H9 (cell line): ENCODE measurements around the gene VPS13C. TPM values are rescaled to one million over a fixed set of nuclear protein-coding genes. Genes with fewer than 3 reads are reported as not detected.

Experiments
- DNase-seq: peaks from one replicate; pipeline ENCODE4 v3.0.0-alpha.2; 2017
- H2AFZ ChIP-seq: one replicate; pipeline ENCODE4 v1.6.1; 2013; ENCODE audit warnings: mild to moderate bottlenecking, low read length, control low read depth, moderate library complexity
- H2AK5ac ChIP-seq: 2 replicates; pipeline ENCODE4 v1.6.1; 2013; ENCODE audit warnings: low read length, control low read depth, mixed read lengths; ENCODE audit not compliant: insufficient read length
- H2BK120ac ChIP-seq: one replicate; pipeline ENCODE4 v1.6.1; 2013; ENCODE audit warnings: low read depth, mild to moderate bottlenecking, low read length, control low read depth, inconsistent platforms; ENCODE audit not compliant: poor library complexity, severe bottlenecking
- H2BK12ac ChIP-seq: 2 replicates; pipeline ENCODE4 v1.6.1; 2013; ENCODE audit warnings: low read length, control low read depth, mixed read lengths, low read depth; ENCODE audit not compliant: insufficient read length
- H2BK15ac ChIP-seq: 2 replicates; pipeline ENCODE4 v1.6.1; 2013; ENCODE audit warnings: low read depth, low read length, control low read depth
- H2BK20ac ChIP-seq: one replicate; pipeline ENCODE4 v1.6.1; 2013; ENCODE audit warnings: low read depth, mild to moderate bottlenecking, low read length, control low read depth, inconsistent platforms; ENCODE audit not compliant: poor library complexity, severe bottlenecking
- H2BK5ac ChIP-seq: 2 replicates; pipeline ENCODE4 v1.6.1; 2013; ENCODE audit warnings: low read length, control low read depth, mixed read lengths; ENCODE audit not compliant: insufficient read length
- H3K14ac ChIP-seq: 2 replicates; pipeline ENCODE4 v1.6.1; 2013; ENCODE audit warnings: low read length, control low read depth; ENCODE audit not compliant: insufficient read depth
- H3K18ac ChIP-seq: 2 replicates; pipeline ENCODE4 v1.6.1; 2013; ENCODE audit warnings: low read depth, mild to moderate bottlenecking, mixed read lengths, low read length, control low read depth; ENCODE audit not compliant: insufficient read length
- H3K23ac ChIP-seq: 2 replicates; pipeline ENCODE4 v1.6.1; 2013; ENCODE audit warnings: low read length, control low read depth, mixed read lengths, low read depth; ENCODE audit not compliant: insufficient read length
- H3K23me2 ChIP-seq: 2 replicates; pipeline ENCODE4 v1.6.1; 2013; ENCODE audit warnings: low read depth, mild to moderate bottlenecking, mixed read lengths, low read length, control low read depth; ENCODE audit not compliant: insufficient read length, poor library complexity, severe bottlenecking
- H3K27ac ChIP-seq: 2 replicates; pipeline ENCODE4 v1.5.1; 2013; ENCODE audit warnings: low read length, control low read depth, mixed read lengths, low read depth; ENCODE audit not compliant: insufficient read length
- H3K27me3 ChIP-seq: 2 replicates; pipeline ENCODE4 v1.6.1; 2013; ENCODE audit warnings: low read length, control low read depth, inconsistent platforms; ENCODE audit not compliant: insufficient read depth
- H3K4ac ChIP-seq: 2 replicates; pipeline ENCODE4 v1.6.1; 2013; ENCODE audit warnings: low read depth, mild to moderate bottlenecking, control low read depth, inconsistent platforms, low read length, moderate library complexity
- H3K4me1 ChIP-seq: 2 replicates; pipeline ENCODE4 v1.6.1; 2013; ENCODE audit warnings: low read length, control low read depth, inconsistent platforms; ENCODE audit not compliant: insufficient read depth
- H3K4me2 ChIP-seq: 2 replicates; pipeline ENCODE4 v1.6.1; 2013; ENCODE audit warnings: low read length, control low read depth, mixed read lengths; ENCODE audit not compliant: insufficient read length, insufficient read depth
- H3K56ac ChIP-seq: 2 replicates; pipeline ENCODE4 v1.6.1; 2013; ENCODE audit warnings: low read depth, mild to moderate bottlenecking, mixed read lengths, low read length, control low read depth; ENCODE audit not compliant: insufficient read length
- H3K79me1 ChIP-seq: 2 replicates; pipeline ENCODE4 v1.6.1; 2013; ENCODE audit warnings: low read depth, mild to moderate bottlenecking, moderate library complexity, low read length, control low read depth, inconsistent platforms; ENCODE audit not compliant: insufficient read depth, poor library complexity, severe bottlenecking
- H3K79me2 ChIP-seq: 2 replicates; pipeline ENCODE4 v1.6.1; 2013; ENCODE audit warnings: low read length, control low read depth, inconsistent platforms; ENCODE audit not compliant: insufficient read depth
- H3K9ac ChIP-seq: 2 replicates; pipeline ENCODE4 v1.6.1; 2013; ENCODE audit warnings: low read length, control low read depth, mixed read lengths; ENCODE audit not compliant: insufficient read length; ENCODE audit errors: extremely low read depth
- H3K9me3 ChIP-seq: one replicate; pipeline ENCODE4 v1.6.1; 2013; ENCODE audit warnings: low read depth, low read length, inconsistent platforms; ENCODE audit not compliant: control insufficient read depth
- H3T11ph ChIP-seq: one replicate; pipeline ENCODE4 v1.6.1; 2013; ENCODE audit warnings: mild to moderate bottlenecking, low read length, control low read depth, inconsistent platforms
- H4K20me1 ChIP-seq: one replicate; pipeline ENCODE4 v1.6.1; 2013; ENCODE audit not compliant: control insufficient read depth, insufficient read length, insufficient read depth
- H4K5ac ChIP-seq: 2 replicates; pipeline ENCODE4 v1.6.1; 2013; ENCODE audit warnings: low read depth, mild to moderate bottlenecking, mixed read lengths, low read length, control low read depth; ENCODE audit not compliant: insufficient read length
- H4K8ac ChIP-seq: replicated peaks from 2 replicates; pipeline ENCODE4 v1.6.1; 2013; ENCODE audit warnings: low read length, control low read depth, mixed read lengths, low read depth; ENCODE audit not compliant: insufficient read length
- H4K91ac ChIP-seq: 2 replicates; pipeline ENCODE4 v1.6.1; 2013; ENCODE audit warnings: low read depth, mild to moderate bottlenecking, moderate library complexity, mixed read lengths, low read length, control low read depth; ENCODE audit not compliant: insufficient read length
- H3K27ac Mint-ChIP-seq, 3 experiments: 2 replicates in 2 of 3; 3 replicates in 1 of 3; pipeline ENCODE4 v1.8.0; 2020 to 2021; ENCODE audit warnings: mixed read lengths in 3 of 3, mild to moderate bottlenecking in 1 of 3, moderate library complexity in 1 of 3
- H3K27me3 Mint-ChIP-seq: 2 replicates; pipeline ENCODE4 v1.8.0; 2021; ENCODE audit warnings: low read depth, mild to moderate bottlenecking, moderate library complexity, mixed read lengths
- H3K36me3 Mint-ChIP-seq, 3 experiments: 2 replicates in 2 of 3; 3 replicates in 1 of 3; pipeline ENCODE4 v1.8.0; 2020 to 2021; ENCODE audit warnings: low read depth in 3 of 3, mixed read lengths in 3 of 3; ENCODE audit not compliant: insufficient read depth in 1 of 3
- H3K4me1 Mint-ChIP-seq, 2 experiments: 2 replicates each; pipeline ENCODE4 v1.8.0; 2020; ENCODE audit warnings: mixed read lengths in 2 of 2
- H3K4me3 Mint-ChIP-seq, 2 experiments: 2 replicates in 1 of 2; 3 replicates in 1 of 2; pipeline ENCODE4 v1.8.0; 2020 to 2021; ENCODE audit warnings: mild to moderate bottlenecking in 2 of 2, mixed read lengths in 2 of 2, moderate library complexity in 1 of 2
- H3K9me3 Mint-ChIP-seq, 2 experiments: 2 replicates in 1 of 2; 3 replicates in 1 of 2; pipeline ENCODE4 v1.8.0; 2020; ENCODE audit warnings: mild to moderate bottlenecking in 2 of 2, mixed read lengths in 2 of 2, moderate library complexity in 1 of 2
- CTCF ChIP-seq: fragments of 200-600 bp; sonication (generic); conservative IDR thresholded peaks from 3 replicates; pipeline ENCODE4 v1.8.0; 2021; ENCODE audit warnings: antibody characterized with exemption, mild to moderate bottlenecking
- WGBS: extraction: QIAGEN DNeasy Blood & Tissue Kit; methylation state at CpG from one replicate; pipeline ENCODE4 v1.1.7; 2013; ENCODE audit warnings: missing lambda C conversion rate, low lambda C conversion rate, mixed read lengths; ENCODE audit not compliant: insufficient read length; ENCODE audit errors: extremely low coverage; 5-methylcytosine and 5-hydroxymethylcytosine counted together
- total RNA-seq: library from RNA; stranded (reverse); gene quantifications from 2 replicates; pipeline ENCODE4 v1.2.1, GENCODE V29; 2021

Gene VPS13C
- total RNA-seq, 1 experiment from 2014 or later: 14.2 TPM

- Histone ChIP-seq H3K9ac (no peak overlapping the region), H3T11ph (no peak overlapping the region), H3K27ac (no peak overlapping the region), H2BK5ac (no peak overlapping the region), H3K79me1 (no peaks in the 10 kb centered on the region), H2BK12ac (no peak overlapping the region), H3K4me2 (no peak overlapping the region), H2AK5ac (no peak overlapping the region), H3K18ac (no peak overlapping the region), H2BK120ac (no peak overlapping the region), H3K27me3 (no peaks in the 10 kb centered on the region), H2BK15ac (no peak overlapping the region), H3K4ac (no peak overlapping the region), H4K8ac (no peak overlapping the region), H3K56ac (no peak overlapping the region), H4K91ac (no peak overlapping the region), H3K79me2 (no peaks in the 10 kb centered on the region), H4K20me1 (no peaks in the 10 kb centered on the region), H3K23ac (no peak overlapping the region), H3K23me2 (no peaks in the 10 kb centered on the region), H3K14ac (no peak overlapping the region), H3K9me3 (no peaks in the 10 kb centered on the region), H2BK20ac (no peak overlapping the region), H4K5ac (no peak overlapping the region), H3K4me1 (0 out of 2 replicates have a peak, but pooled peaks cover 2% of the 10 kb centered on the region), H2AFZ (no peak overlapping the region)
- H3K27me3 Mint-ChIP-seq: no peaks in the 10 kb centered on the region
- no CpG with 5 or more reads among the region's 5 CpGs for WGBS
- no peak overlapping the region for H3K4me3 Mint-ChIP-seq
- H3K27ac Mint-ChIP-seq: no peak overlapping the region
- H3K9me3 Mint-ChIP-seq: no peaks in the 10 kb centered on the region
- no peak for DNase-seq
- H3K4me1 Mint-ChIP-seq: no peaks in the 10 kb centered on the region
- TF ChIP-seq CTCF: no peak
- no peaks in the 10 kb centered on the region for H3K36me3 Mint-ChIP-seq
These were observed 44.6 kb upstream of the VPS13C start for GRCh38 chr15:62104846-62105245.
